GM21576 (cell line): Measurements from ENCODE around the gene IGDCC3.

ENCODE experiments used
- ATAC-seq: cut with Tn5 transposase; IDR thresholded peaks from one replicate; pipeline ENCODE4 v1.9.1; 2021; ENCODE audit warnings: mild to moderate bottlenecking, moderate library complexity; ENCODE audit not compliant: unreplicated experiment

The IGDCC3 gene

GRCh38 chr15:65344914-65345275 is 32.9 kb downstream of the IGDCC3 start:
- ATAC-seq = no peak

GRCh38 chr15:65344214-65344913 is 33.4 kb downstream of the IGDCC3 start:
- ATAC-seq = no peak

GRCh38 chr15:65343374-65343981 is 34.3 kb downstream of the IGDCC3 start:
- ATAC-seq = no peak

- no peak for ATAC-seq
These were observed 35.3 kb downstream of the IGDCC3 start for GRCh38 chr15:65342493-65342892.

GRCh38 chr15:65339920-65340319 is 37.9 kb downstream of the IGDCC3 start:
- ATAC-seq = no peak

GRCh38 chr15:65339416-65339815 is 38.4 kb downstream of the IGDCC3 start:
- no peak for ATAC-seq

GRCh38 chr15:65338823-65339222 is 39.0 kb downstream of the IGDCC3 start:
- no peak for ATAC-seq

GRCh38 chr15:65338366-65338765 is 39.4 kb downstream of the IGDCC3 start:
- no peak for ATAC-seq

GRCh38 chr15:65337436-65338070 is 40.2 kb downstream of the IGDCC3 start:
- no peak for ATAC-seq

- no peak for ATAC-seq
These were observed 41.0 kb downstream of the IGDCC3 start for GRCh38 chr15:65336493-65337435.

GRCh38 chr15:65335278-65336055 is 42.3 kb downstream of the IGDCC3 start:
- ATAC-seq = no peak

- no peak for ATAC-seq
These were observed 43.1 kb downstream of the IGDCC3 start for GRCh38 chr15:65334586-65335231.

- no peak for ATAC-seq
These were observed 43.9 kb downstream of the IGDCC3 start for GRCh38 chr15:65333856-65334255.

GRCh38 chr15:65333148-65333820 is 44.5 kb downstream of the IGDCC3 start:
- ATAC-seq = no peak

GRCh38 chr15:65332391-65333147 is 45.2 kb downstream of the IGDCC3 start:
- no peak for ATAC-seq

- no peak for ATAC-seq
These were observed 46.0 kb downstream of the IGDCC3 start for GRCh38 chr15:65331811-65332210.

- ATAC-seq = no peak
These were observed 46.7 kb downstream of the IGDCC3 start for GRCh38 chr15:65330934-65331645.
